SK-N-SH (cell line): ENCODE measurements around the gene CCL4. TPM values are rescaled to one million over a fixed set of nuclear protein-coding genes. Genes with fewer than 3 reads are reported as not detected.
"Not testable (repeated sequence)": the region's sequence is repeated elsewhere in the genome, so short reads cannot be mapped to it uniquely, and the experiment has no call there.

Experiments used
- CTCF ChIA-PET: fragments of 300-600, 350-600 bp; formaldehyde crosslinking; extraction: SDS; loops from one replicate; lab custom pipeline; 2021; lab: Yijun Ruan, JAX
- POLR2A ChIA-PET: fragments of 350-600 bp; sonication (Branson Sonifier 250); formaldehyde crosslinking; extraction: SDS; loops from one replicate; lab custom pipeline; 2020; ENCODE audit warnings: antibody characterized with exemption, inconsistent platforms; lab: Yijun Ruan, JAX
- DNase-seq: peaks from one replicate; pipeline ENCODE4 v3.0.0; 2012
- H2AFZ ChIP-seq: fragments of 200-600 bp; sonication (generic); 2 replicates; pipeline ENCODE4 v1.8.1; 2016; ENCODE audit warnings: antibody characterized with exemption, mild to moderate bottlenecking, low read depth
- H3F3A ChIP-seq: fragments of 200-600 bp; sonication (generic); replicated peaks from 2 replicates; pipeline ENCODE3; 2016; ENCODE audit warnings: antibody characterized with exemption, mild to moderate bottlenecking; ENCODE audit not compliant: insufficient read depth
- H3K27ac ChIP-seq, 2 experiments: fragments of 200-500 bp in 1 of 2; fragments of 200-600 bp in 1 of 2; sonication (Bioruptor generic) in 1 of 2; sonication (generic), shearing (Covaris generic) in 1 of 2; 2 replicates each; pipeline versions ENCODE4 v1.5.1 to v1.6.1; 2014 to 2016; ENCODE audit warnings: low read depth in 2 of 2, inconsistent platforms in 1 of 2, low read length in 1 of 2, mild to moderate bottlenecking in 1 of 2, mixed read lengths in 1 of 2
- H3K27me3 ChIP-seq: fragments of 200-600 bp; sonication (generic), shearing (Covaris generic); 2 replicates; pipeline ENCODE4 v1.6.1; 2016; ENCODE audit warnings: mixed run types; ENCODE audit not compliant: insufficient read depth
- H3K36me3 ChIP-seq, 2 experiments: fragments of 200-500 bp in 1 of 2; fragments of 200-600 bp in 1 of 2; sonication (Bioruptor generic) in 1 of 2; sonication (generic) in 1 of 2; replicated peaks in 1 of 2; 2 replicates each; pipeline versions ENCODE3 to v1.5.1; 2014 to 2016; ENCODE audit warnings: low read length in 1 of 2, mild to moderate bottlenecking in 1 of 2; ENCODE audit not compliant: insufficient read depth in 2 of 2, control insufficient read depth in 1 of 2
- H3K4me1 ChIP-seq, 2 experiments: fragments of 200-500 bp in 1 of 2; fragments of 200-600 bp in 1 of 2; sonication (Bioruptor generic) in 1 of 2; sonication (generic), shearing (Covaris generic) in 1 of 2; 2 replicates each; pipeline versions ENCODE4 v1.5.1 to v1.6.1; 2014 to 2016; ENCODE audit warnings: low read depth in 1 of 2, low read length in 1 of 2, mixed run types in 1 of 2; ENCODE audit not compliant: insufficient read depth in 2 of 2, control insufficient read depth in 1 of 2
- H3K4me2 ChIP-seq: fragments of 200-600 bp; sonication (generic), shearing (Covaris generic); 2 replicates; pipeline ENCODE4 v1.6.1; 2017; ENCODE audit warnings: mixed run types
- H3K4me3 ChIP-seq, 2 experiments: fragments of 200-500 bp in 1 of 2; fragments of 200-600 bp in 1 of 2; sonication (Bioruptor generic) in 1 of 2; sonication (generic), shearing (Covaris generic) in 1 of 2; 2 replicates each; pipeline versions ENCODE4 v1.5.1 to v1.8.1; 2014 to 2016; ENCODE audit warnings: low read depth in 2 of 2, inconsistent platforms in 1 of 2, low read length in 1 of 2, mild to moderate bottlenecking in 1 of 2, mixed read lengths in 1 of 2, moderate library complexity in 1 of 2
- H3K79me2 ChIP-seq: fragments of 200-600 bp; sonication (generic); 2 replicates; pipeline ENCODE4 v1.8.1; 2017; ENCODE audit warnings: mild to moderate bottlenecking; ENCODE audit not compliant: insufficient read depth
- H3K9ac ChIP-seq: fragments of 200-600 bp; sonication (generic); 2 replicates; pipeline ENCODE4 v1.6.1; 2017; ENCODE audit warnings: mixed run types
- H3K9me2 ChIP-seq: fragments of 200-600 bp; sonication (generic); 2 replicates; pipeline ENCODE4 v1.6.1; 2017; ENCODE audit warnings: mixed run types
- H3K9me3 ChIP-seq: fragments of 200-600 bp; sonication (generic); 2 replicates; pipeline ENCODE4 v1.6.1; 2017; ENCODE audit warnings: mixed run types, mild to moderate bottlenecking, moderate library complexity
- H4K20me1 ChIP-seq: fragments of 200-600 bp; sonication (generic); 2 replicates; pipeline ENCODE4 v1.6.1; 2017; ENCODE audit warnings: mild to moderate bottlenecking, mixed run types; ENCODE audit not compliant: insufficient read depth
- CHD2 ChIP-seq: fragments of 150-350 bp; IDR thresholded peaks from 2 replicates; pipeline ENCODE4 v1.6.1; 2018; ENCODE audit warnings: low read length; ENCODE audit not compliant: partially characterized antibody
- EZH2phosphoT487 ChIP-seq: fragments of 200-600 bp; sonication (generic); IDR thresholded peaks from 2 replicates; pipeline ENCODE4 v1.6.1; 2017; ENCODE audit warnings: low read depth, mixed run types, mild to moderate bottlenecking, antibody characterized with exemption, moderate library complexity, borderline replicate concordance
- FOXJ3 ChIP-seq: sonication (generic); formaldehyde crosslinking; IDR thresholded peaks from 2 replicates; pipeline ENCODE4 v1.5.1; 2020; ENCODE audit warnings: mild to moderate bottlenecking, missing genetic modification reagents
- GATA2 ChIP-seq: sonication (generic); formaldehyde crosslinking; IDR thresholded peaks from 2 replicates; pipeline ENCODE4 v1.5.0; 2020; ENCODE audit warnings: mild to moderate bottlenecking, missing genetic modification reagents
- JUND ChIP-seq: IDR thresholded peaks from 2 replicates; pipeline ENCODE4 v1.4.0; 2012
- MEF2A ChIP-seq: IDR thresholded peaks from 2 replicates; pipeline ENCODE4 v1.4.0; 2012; ENCODE audit warnings: low read depth, borderline replicate concordance
- MXI1 ChIP-seq: IDR thresholded peaks from 2 replicates; pipeline ENCODE4 v1.6.1; 2012; ENCODE audit warnings: mild to moderate bottlenecking, low read depth, low read length, improper control_type of control experiment
- NRF1 ChIP-seq: IDR thresholded peaks from 2 replicates; pipeline ENCODE4 v1.6.1; 2012; ENCODE audit warnings: low read depth, mild to moderate bottlenecking, low read length
- PBX3 ChIP-seq: IDR thresholded peaks from 2 replicates; pipeline ENCODE4; 2012
- RAD21 ChIP-seq: IDR thresholded peaks from 2 replicates; pipeline ENCODE4 v1.6.1; 2012; ENCODE audit warnings: mild to moderate bottlenecking, low read length
- RCOR1 ChIP-seq: fragments of 150-350 bp; IDR thresholded peaks from 2 replicates; pipeline ENCODE4 v1.6.1; 2017; ENCODE audit warnings: antibody characterized with exemption, low read length
- RFX5 ChIP-seq: IDR thresholded peaks from 2 replicates; pipeline ENCODE4 v1.6.1; 2012; ENCODE audit warnings: mild to moderate bottlenecking, improper control_type of control experiment, low read length
- RXRA ChIP-seq: IDR thresholded peaks from 2 replicates; pipeline ENCODE4 v1.4.0; 2012; ENCODE audit warnings: low read depth, mild to moderate bottlenecking, borderline replicate concordance
- ZBTB33 ChIP-seq: IDR thresholded peaks from 2 replicates; pipeline ENCODE4 v1.4.0; 2012; ENCODE audit warnings: low read depth, borderline replicate concordance
- WGBS: methylation state at CpG from one replicate; pipeline ENCODE4 v1.1.6; 2017; ENCODE audit warnings: low lambda C conversion rate; 5-methylcytosine and 5-hydroxymethylcytosine counted together
- polyA plus RNA-seq, 3 experiments: library from polyadenylated mRNA; depleted of rRNA; stranded (reverse); fragments of >200 nt; gene quantifications; 2 replicates each; pipeline ENCODE4 v1.2.3, GENCODE V29; 2012
- TF ChIP-seq, protein P1 (sequence below): IDR thresholded peaks from 2 replicates; pipeline ENCODE4 v1.4.0; 2012; ENCODE audit warnings: low read depth, borderline replicate concordance

The CCL4 gene
- polyA plus RNA-seq, 1 of the 3 experiments (the other 2 are of a cell fraction) = not detected

GRCh38 chr17:36089888-36090836, 13.5 kb upstream of the CCL4 start, which contains the start of gene CCL3:
CCL3 (minus strand) TSS chr17:36090143; CDS start chr17:36090058, 85 bp downstream.
- H2AFZ ChIP-seq = no peak within 1 kb of the TSS
- H3K27me3 ChIP-seq = peaks cover 34% of the 10 kb centered on the region
- CTCF ChIA-PET = interaction anchor here (1.0 to 1.6 kb wide), 3 partner anchors 17 to 59 kb away, joined by 3 to 4 read pairs (median 3); no protein-coding TSS in a partner anchor
- DNase-seq = no peak
- H3K9ac ChIP-seq = no peak within 1 kb of the TSS
- no peak within 1 kb of the TSS for H3K4me3 ChIP-seq
- H3K9me3 ChIP-seq = no peaks in the 10 kb centered on the region
- no peaks in the 10 kb centered on the region for H3K36me3 ChIP-seq
- H3F3A ChIP-seq = no peaks in the 10 kb centered on the region
- POLR2A ChIA-PET = no interaction called here
- H3K9me2 ChIP-seq = no peaks in the 10 kb centered on the region
- no peak for TF ChIP-seq EZH2phosphoT487
- no peak for TF ChIP-seq MXI1
- no peak for TF ChIP-seq CHD2
- no peak for TF ChIP-seq NRF1
- TF ChIP-seq FOXJ3 = no peak
- no peak for TF ChIP-seq RFX5
- no peak within 1 kb of the TSS for H3K4me2 ChIP-seq
- no peaks in the 10 kb centered on the region for H3K79me2 ChIP-seq
- H3K27ac ChIP-seq = no peak within 1 kb of the TSS
- WGBS = 7% methylated on average over 9 of the region's 9 CpGs
- no peaks in the 10 kb centered on the region for H4K20me1 ChIP-seq
- H3K4me1 ChIP-seq = no peaks in the 10 kb centered on the region

GRCh38 chr17:36092230-36092629, 11.4 kb upstream of the CCL4 start:
- DNase-seq = no peak
- no peaks in the 10 kb centered on the region for H3F3A ChIP-seq
- TF ChIP-seq ZBTB33 (no peak), RCOR1 (no peak), GATA2 (CRISPR knock-in tag) (no peak), JUND (no peak), RXRA (no peak), MEF2A (no peak), RAD21 (no peak), PBX3 (no peak)
- TF ChIP-seq, protein P1, sequence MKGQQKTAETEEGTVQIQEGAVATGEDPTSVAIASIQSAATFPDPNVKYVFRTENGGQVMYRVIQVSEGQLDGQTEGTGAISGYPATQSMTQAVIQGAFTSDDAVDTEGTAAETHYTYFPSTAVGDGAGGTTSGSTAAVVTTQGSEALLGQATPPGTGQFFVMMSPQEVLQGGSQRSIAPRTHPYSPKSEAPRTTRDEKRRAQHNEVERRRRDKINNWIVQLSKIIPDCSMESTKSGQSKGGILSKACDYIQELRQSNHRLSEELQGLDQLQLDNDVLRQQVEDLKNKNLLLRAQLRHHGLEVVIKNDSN = no peak
- H3K9me2 ChIP-seq = no peaks in the 10 kb centered on the region
- CTCF ChIA-PET = interaction anchor here (1.6 kb wide), 1 partner anchor 21 kb away, joined by 3 read pairs; no protein-coding TSS in a partner anchor
- no peak overlapping the region for H2AFZ ChIP-seq
- H3K36me3 ChIP-seq = no peaks in the 10 kb centered on the region
- H3K27ac ChIP-seq = no peak overlapping the region
- H3K4me1 ChIP-seq = no peaks in the 10 kb centered on the region
- 6% methylated on average over 4 of the region's 4 CpGs for WGBS
- no peak overlapping the region for H3K4me3 ChIP-seq
- peaks cover 34% of the 10 kb centered on the region for H3K27me3 ChIP-seq
- H4K20me1 ChIP-seq = no peaks in the 10 kb centered on the region
- H3K9me3 ChIP-seq = no peaks in the 10 kb centered on the region
- no peaks in the 10 kb centered on the region for H3K79me2 ChIP-seq
- H3K4me2 ChIP-seq = no peak overlapping the region
- POLR2A ChIA-PET = no interaction called here
- H3K9ac ChIP-seq = no peak overlapping the region

DNA sequence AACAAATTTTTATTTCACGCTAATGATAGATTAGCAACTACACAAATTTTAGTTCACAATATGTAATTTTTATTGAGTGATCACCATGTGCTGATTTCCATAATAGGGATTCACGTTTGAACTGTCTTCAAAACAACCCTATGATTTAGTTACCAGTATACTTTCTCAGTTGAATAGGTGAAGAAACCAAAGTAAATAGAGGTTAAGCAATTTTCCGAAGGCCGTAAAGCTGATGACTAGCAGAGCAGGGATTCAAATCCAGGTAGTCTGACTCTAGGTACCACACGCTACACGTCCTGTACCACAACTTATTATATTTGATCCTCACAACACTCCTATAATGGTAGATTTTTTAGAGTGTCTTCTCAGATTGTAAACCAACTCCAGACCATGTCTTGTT, 10.9 kb upstream of the CCL4 start:
- CTCF ChIA-PET, H3K4me3 ChIP-seq, H3K27ac ChIP-seq, H3K4me2 ChIP-seq, H3K36me3 ChIP-seq, H3K4me1 ChIP-seq, H3K9ac ChIP-seq, H3K9me2 ChIP-seq, H4K20me1 ChIP-seq, H3K9me3 ChIP-seq, POLR2A ChIA-PET, H3K79me2 ChIP-seq, DNase-seq, H3F3A ChIP-seq, H2AFZ ChIP-seq: not testable (repeated sequence)
- 33% methylated on average over 6 of the region's 6 CpGs for WGBS
- H3K27me3 ChIP-seq = peaks cover 34% of the 10 kb centered on the region
